GM12878 (cell line): ENCODE data around the gene TMPRSS13.

Experiments
- CHD2 ChIP-seq: IDR thresholded peaks from 2 replicates; pipeline ENCODE4 v1.6.1; 2011; ENCODE audit warnings: low read depth, low read length, improper control_type of control experiment, borderline replicate concordance
- IRF3 ChIP-seq: fragments of 450-650 bp; IDR thresholded peaks from 2 replicates; pipeline ENCODE4 v1.6.1; 2014; ENCODE audit warnings: mild to moderate bottlenecking
- ZBTB40 ChIP-seq: fragments of 450-650 bp; IDR thresholded peaks from 2 replicates; pipeline ENCODE4 v1.6.1; 2016; ENCODE audit warnings: mild to moderate bottlenecking, moderate library complexity, borderline replicate concordance

GRCh38 chr11:117860139-117860538 is 69.1 kb downstream of the TMPRSS13 start:
- TF ChIP-seq CHD2 (no peak), IRF3 (no peak), ZBTB40 (no peak)
